HG02840 (cell line): ENCODE results near the gene NFATC1.
"Not testable (repeated sequence)": the region's sequence is repeated elsewhere in the genome, so short reads cannot be mapped to it uniquely, and the experiment has no call there.

ENCODE experiments used
- ATAC-seq: cut with Tn5 transposase; IDR thresholded peaks from one replicate; pipeline ENCODE4 v1.9.1; 2021; ENCODE audit warnings: mild to moderate bottlenecking, moderate library complexity, moderate number of reproducible peaks; ENCODE audit not compliant: unreplicated experiment, low FRiP score

The NFATC1 gene

DNA sequence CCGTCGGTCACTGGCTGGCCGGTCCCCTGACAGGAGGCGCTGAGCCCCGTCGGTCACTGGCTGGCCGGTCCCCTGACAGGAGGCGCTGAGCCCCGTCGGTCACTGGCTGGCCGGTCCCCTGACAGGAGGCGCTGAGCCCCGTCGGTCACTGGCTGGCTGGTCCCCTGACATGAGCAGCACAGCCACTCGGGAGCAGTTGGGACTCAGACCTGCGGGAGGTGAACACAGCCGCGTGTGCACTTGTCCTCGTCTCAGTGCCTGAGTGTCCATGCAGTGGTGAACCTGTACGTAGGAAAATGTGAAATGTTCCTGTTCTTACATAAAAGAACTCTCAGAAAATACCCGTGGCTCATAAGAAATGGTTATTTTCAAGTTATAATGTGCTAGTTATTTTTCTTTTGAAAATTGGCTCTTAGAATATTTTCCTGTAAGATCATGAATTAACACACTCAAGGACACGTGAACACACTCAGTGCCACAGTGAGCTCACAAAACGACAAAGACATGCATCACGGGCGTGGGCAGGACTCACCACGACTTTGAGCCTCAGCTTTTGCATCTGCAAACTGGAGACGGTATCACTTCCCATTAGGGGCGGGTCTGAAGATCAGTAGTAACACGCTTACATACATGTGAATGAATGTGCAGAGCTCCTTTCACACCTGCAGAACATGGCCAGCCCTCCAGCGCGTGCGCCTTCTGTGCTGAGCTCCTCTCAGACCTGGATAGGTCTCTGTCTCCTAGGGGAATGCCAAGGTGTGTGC lies 21.1 kb upstream of the NFATC1 start:
- peak; percentile 86 for ATAC-seq

DNA sequence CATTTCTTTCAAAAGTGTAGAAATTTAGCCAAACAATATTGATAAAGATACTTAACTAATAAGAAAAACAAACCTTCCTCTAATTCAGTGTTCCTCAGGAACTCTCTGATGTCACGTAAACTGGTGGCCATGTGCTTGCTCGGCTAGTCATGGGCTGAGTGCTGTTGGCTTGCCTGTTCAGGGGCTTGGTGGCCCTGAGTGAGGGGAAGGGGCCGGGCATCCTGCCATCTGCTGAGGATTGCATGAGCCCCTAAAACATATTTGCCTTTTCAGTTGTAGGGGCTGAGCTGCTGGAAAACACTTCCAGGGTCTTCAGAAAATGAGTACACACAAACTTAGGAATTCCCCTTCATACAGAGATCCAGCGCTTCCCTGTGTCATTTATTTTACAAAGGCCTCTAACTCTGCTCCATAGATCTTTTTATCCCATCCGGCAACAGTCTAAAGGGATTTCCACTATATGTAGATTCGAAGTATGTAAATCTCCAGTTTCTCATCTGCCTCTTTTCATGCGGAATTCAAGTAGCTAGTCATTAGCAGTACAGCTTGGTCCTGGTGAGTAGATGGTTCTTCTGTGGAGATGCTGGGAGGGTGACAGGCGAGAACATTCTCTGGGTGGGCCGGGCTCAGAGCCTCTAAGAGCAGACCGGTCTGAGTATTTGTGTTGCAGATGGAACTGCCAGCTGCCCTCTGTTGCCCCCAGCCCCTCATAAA lies 20.1 kb upstream of the NFATC1 start:
- no peak for ATAC-seq

DNA sequence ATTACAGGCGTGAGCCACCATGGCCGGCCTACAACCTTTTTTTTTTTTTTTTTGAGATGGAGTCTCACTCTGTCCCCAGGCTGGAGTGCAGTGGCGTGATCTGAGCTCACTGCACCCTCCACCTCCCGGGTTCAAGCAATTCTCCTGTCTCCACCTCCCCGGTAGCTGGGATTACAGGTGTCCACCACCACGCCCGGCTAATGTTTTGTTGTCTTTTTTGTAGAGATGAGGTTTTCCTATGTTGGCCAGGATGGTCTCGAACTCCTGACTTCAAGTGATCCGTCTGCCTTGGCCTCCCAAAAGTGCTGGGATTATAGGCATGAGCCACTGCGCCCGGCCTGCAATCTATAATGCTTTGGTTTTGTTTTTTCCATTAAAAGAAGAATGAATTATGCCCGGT lies 19.1 kb upstream of the NFATC1 start:
- ATAC-seq, result not testable (repeated sequence)

DNA sequence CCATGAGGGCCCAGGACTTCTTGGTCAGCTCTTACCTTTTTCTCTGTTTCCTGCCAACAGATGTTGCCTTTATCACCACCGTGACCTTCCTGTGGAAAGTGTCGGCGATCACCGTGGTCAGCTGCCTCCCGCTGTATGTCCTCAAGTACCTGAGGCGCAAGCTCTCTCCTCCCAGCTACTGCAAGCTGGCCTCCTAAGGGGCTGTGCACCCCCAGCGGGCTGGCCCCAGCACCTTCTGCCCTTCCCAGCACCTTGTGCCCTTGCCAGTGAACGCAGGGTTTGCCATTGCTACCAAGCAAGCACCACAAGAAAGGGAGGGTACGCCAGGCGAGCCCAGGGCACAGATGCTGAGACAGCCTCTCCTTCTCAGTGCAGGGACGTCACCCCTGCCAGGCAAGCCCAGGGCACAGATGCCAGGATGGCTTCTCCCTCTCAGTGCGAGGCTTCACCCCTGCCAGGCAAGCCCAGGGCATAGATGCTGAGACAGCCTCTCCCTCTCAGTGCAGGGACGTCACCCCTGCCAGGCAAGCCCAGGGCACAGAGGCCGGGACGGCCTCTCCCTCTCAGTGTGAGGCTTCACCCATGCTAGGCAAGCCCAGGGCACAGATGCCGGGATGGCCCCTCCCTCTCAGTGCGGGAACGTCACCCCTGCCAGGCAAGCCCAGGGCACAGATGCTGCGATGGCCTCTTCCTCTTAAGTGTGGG lies 18.4 kb upstream of the NFATC1 start:
- ATAC-seq, result no peak

DNA sequence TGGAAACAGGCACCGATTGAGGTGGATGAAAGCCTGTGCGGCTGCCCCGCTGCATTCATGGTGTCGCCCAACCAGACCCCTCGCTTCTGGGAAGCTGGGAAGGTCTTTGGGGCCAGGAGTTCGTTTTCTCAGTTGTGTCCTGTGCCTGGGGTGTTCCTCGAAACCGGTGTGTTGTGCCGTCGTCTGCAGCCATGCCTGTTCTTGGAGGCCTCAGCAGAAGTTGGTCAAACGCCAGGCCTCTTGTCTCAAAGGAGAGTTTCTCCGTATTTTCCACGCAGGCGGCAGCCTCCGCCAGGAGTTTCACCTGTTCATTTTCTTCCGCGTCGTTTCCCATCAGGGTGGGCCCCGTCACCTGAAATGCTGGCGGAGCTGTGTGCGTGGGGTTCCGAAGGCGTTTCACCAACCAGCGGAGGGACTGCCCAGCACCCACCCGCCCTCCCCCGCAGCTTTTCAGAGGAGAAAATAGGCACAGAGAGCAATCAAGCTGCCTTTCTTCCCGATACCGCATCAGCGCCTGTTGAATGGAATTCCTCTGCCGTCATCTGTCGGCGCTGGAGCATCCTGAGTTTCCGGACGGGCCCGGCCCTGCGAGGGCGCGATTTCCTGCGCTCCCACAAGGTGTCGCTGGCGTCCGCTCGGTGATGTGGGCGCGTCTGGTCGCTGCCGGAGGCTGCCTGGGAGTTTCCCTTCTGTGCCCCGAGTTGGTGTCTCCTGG lies 17.0 kb upstream of the NFATC1 start:
- no peak for ATAC-seq

DNA sequence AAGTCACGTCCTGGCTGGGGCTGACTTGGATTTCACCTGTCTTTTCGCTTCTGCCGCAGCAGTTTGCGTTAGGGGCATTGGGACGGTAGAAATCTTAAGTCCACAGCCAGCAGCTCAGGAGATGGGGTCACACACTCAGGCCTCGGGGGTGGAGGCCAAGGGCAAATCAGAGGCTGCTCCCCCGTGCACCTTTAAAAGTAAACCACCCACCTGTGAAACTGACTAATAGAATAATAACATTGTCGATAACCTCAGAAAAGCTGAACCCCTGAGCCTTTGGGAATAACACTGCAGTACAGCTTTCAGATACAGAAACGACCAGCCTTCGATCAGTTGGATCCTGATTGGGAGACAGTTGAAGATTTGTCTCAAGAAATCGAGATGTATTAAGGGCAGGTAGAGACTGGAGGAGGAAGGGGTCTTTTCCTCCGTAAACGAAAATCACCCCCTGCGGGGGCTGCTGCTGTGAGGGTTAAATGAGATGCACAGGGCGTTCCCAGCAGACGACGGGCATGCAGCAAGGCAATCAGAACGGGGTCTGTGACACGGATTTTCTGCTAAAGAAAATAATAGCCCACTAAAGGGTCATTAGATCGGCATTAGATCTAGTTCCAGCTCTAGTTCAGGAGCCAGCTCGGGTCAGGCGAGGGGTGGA lies 16.4 kb upstream of the NFATC1 start:
- no peak for ATAC-seq

DNA sequence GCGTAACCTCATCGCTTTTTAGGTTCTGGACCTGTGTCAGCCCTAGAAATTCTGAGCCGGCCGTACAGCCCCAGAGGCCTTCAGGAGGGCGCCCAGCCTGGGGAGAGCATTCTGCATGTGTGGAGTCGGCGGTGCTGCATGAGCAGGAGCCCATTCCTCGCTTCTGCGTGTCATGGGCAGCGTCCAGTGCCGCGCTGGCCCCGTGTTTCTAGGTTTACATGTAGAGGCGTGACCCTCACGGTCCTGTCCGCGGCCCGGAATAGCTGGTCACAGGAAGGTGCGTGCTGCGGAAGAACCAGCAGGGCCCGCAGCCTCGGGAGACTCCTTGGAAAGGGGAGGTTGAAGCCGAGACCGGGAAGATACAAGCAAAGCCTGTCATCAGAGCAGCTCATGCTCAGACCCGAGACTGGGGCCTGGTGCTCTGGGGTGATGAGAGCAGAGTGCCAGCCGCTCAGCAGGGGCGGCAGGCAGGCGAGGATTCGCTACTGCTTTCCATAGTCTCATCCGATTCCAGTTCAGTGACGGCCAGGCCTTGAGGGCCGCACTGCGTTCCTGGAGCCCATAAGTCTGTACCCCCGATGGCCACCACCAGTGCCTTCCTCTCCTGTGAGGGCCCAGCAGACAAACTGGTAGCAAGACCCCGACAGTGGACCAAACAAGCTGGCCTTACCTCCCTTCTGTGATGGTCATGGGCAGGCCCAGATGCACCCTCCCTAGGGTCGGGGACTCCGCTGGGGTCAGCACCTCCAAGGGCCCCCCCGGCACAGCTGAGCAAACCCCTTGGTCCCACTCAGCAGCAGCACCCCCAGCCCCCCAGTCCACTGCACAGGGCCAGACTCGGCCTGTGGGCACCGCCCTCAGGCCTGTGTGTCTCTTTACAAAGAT lies 15.6 kb upstream of the NFATC1 start:
- ATAC-seq, result no peak

DNA sequence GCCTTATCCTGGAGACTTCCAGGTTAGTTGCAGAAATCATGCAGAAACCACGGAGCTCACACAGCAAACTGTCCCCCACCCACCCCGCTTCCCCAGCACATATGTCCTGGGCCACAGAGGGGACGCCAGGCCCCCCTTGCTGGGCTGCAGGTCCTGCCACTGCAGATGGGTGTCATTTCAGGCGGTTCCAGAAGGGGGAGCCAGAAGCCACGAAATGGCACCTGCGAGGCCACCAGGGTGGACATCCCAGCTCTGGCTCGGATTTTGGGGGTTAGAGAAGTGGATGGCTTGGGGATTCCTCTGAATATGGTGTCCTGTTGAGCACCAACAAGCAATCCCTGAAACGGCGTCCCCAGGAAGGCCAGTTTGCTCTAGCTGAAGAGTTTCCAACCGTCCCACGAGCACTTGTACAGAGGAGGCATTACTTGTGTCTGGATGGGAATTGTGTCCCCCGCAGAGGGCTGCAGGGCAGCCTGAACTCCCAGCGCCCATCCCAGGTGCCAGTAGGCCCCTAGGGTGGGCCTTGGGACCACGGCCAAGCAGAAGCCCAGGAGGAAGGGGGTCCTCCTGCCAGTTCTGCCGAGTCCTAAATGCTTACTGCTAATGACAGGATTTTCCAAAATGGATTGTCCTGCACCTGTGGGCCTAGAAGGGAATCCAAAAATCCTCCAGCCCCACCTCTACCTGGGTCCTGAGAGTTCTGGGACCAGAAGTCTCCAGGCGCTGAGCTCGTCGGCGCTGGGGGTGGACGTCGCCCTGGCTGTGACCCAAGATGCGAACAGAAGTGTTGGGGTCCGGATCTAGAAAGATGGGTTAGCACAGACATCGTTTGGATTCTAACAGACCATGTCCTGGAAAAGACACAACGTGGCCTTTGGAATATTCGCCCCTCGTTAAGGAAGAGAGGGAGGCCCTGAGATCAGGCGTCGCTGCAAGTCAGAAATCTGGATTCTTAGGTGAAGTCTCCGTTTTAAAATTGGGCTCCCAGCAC lies 14.6 kb upstream of the NFATC1 start:
- ATAC-seq, result no peak

DNA sequence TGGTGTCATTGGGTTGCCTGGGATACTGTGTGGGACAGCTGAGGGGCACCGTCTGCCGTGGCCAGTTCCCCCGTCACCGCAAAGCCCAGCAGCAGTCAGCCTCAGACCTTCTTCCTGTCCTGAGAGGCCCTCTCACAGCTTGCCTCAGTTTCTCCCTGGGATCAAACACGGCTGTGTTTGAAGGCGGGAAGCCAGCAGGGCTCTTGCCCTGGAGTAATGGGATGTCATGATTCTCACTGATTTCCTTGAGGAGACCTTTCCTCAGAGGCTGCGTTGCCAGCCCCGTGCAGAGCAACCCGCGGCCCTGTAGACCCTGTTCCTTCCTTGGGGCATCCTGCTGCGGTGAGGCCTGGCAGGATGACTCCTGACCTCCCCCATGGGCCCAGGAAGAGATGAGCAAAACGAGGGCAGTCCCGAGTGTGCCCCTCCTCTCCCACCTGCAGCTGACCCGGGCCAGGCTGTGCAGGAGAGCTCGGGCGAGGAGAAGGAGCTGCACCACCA lies 13.9 kb upstream of the NFATC1 start:
- no peak for ATAC-seq

DNA sequence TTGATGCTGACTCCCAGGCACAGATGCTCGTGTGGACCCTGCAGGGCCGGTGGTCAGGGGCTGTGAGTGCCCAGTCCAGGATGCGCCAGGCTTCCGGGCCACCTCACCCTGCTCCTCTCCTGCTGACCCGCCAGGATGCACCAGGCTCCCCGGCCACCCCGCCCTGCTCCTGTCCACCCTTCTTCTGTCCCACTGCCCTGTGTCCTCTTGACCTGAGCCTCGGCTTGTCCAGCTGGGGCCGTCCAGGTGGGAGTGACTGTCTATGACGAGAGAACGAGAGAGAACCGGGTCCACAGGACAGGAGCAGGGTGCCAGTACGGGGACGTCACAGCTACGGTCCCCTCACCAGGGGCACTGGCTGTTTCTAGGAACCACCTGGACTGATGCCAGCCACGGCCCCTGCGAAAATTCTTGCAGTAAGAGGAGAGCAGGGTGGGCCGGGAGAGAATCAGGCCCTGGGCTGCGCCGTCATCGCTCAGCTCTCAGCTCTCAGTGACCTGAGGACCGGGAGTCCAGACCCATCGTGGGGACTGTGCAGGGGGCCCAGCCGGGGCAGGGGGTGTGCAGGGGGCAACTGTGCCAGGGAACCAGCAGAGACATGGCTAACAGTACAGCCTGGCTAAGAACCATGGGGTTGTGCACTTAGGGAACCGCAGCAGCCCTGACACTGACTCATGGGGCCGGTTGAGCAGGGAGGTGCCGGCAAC lies 12.9 kb upstream of the NFATC1 start:
- no peak for ATAC-seq

DNA sequence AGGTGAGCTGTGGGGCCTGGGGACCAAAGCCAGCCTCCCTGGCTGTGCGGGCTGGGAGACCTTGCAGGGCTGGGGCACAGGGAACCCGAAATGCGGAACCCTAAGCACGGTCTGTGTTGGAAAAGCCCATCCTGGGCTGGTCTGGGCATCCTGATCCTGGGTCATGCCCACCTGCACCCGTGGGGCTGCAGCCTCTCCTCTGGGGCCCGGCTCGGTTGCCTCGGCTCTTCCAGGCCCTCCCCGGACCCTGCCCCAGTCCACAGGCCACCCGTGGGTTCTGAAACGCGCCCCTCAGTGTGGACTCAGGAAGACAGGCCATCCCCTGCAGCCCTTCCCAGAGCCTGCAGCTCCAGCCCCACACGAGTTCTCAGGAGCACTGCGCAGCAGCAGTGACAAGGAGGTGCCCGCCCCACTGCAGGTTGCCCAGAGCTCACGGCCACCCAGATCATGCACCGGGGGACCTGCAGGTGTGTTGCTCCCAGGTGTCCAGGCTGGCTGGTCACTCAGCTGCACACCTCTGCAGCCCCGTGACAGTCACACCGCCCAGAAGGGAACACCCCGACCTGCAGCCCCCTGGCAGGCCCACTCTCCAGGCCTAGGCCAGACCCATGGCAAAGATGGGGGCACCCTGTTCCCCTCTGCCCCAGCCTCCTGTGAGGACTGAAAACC lies 12.2 kb upstream of the NFATC1 start:
- no peak for ATAC-seq

DNA sequence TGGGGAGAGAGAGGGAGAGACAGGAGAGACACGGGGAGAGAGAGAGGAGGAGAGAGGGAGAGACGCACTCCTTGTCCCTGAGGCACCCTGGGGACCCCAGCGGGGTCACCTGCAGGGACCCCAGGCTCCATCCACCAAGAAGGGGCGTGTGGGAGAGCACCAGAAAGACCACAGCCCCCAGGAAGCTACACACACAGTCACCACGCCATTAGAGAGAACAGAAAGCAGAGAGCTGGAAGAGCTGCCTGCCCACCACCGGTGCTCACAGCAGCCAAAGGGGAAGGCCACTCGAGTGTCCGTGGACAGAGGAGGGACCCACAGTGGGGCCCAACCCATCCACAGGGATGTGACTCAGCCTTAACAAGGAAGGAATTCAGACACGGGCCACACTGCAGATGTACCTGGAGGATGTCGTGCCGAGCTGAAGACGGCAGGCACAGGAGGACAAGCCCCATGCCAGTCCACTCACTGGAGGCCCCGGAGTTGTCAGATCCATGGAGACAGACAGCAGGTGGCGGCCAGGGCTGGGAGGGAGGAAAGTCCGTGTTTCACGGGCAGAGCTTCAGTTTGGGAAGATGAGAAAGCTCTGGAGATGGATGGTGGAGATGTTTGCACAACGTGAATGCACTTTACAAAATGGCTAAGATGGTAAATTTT lies 11.5 kb upstream of the NFATC1 start:
- no peak for ATAC-seq

DNA sequence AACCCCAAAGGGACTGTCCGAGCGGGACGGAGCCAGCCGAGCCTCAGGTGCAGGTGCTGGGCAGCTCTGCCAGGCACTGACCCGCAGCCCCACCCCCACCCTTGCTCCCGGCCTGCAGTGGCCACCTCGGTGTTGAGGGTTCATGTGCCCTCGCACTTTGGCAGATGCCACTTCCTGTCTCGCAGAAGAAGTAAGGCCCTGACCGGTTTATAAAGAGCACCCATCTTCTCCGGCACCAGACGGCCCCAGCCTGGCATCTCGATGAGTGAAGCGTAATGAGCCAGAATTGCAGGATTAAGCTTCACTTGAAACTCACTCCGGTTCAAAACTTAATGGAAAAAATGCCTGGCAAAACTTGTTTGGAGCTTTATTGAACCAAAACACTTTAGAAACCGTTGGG lies 10.9 kb upstream of the NFATC1 start:
- no peak for ATAC-seq

DNA sequence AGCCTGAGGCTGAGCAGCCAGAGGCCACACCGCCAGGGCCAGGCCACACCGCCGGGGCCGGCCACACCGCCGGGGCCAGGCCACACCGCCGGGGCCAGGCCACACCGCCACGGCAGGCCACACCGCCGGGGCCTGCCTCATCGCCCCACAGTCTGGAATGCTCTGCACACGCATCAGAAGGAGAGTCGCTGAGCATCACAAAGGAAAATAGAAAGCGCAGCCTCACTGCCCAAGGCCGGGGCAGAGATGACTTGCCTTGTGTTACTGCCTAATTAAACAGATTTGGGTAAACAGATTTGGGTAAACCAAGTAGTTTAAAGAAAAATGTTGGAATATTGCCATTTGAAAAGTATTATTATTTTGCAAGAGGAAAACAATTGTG lies 10.4 kb upstream of the NFATC1 start:
- ATAC-seq, result no peak

DNA sequence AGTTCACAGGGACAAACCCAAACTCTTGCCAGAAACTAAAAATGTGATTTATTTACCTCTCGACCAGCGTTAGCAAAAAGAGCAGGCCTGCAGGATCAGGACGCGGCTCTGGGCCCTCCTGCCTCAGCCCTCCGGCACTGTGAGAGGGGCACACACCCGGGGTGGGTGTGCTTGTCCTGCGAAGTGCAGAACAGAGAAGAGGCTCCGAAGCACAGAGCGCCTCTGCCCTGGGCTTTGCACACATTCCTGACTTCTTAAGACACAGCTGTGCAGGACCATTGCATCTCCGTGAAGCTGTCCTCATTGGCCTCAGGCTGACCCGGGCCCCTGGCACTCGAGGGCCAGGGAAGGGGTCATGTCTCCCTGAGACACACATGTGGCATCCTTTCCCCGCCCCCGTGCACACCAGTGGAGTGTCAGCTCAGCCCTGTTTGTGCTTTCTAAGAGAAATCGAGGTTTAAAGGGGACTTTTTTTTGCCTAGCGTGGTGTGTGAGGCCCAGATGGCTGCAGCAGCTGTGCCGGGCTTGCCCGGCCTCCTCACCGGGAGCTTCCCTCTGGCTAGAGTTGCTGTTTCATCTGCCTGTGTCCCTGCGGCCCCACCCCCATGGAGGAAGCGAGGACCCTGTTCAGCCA lies 9.9 kb upstream of the NFATC1 start:
- ATAC-seq, result no peak

DNA sequence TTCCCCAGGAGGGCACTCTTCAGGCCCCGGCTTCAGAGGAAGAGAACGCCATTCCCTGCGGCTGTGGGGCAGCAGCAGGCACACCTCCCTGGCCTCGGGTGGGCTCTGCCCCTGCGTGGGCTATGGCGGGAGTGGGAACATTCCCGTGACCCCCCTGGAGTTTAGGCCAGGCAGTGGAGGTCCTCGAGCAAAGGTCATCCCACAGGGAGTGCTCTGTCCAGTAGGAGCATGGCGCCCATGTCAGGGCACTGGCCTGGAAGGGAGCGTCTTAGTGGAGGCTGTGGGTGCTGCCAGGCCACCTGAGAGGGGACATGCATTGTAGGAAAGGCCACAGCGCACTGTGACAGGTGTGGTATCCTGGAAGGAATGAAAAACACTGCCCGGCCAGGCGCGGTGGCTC lies 9.2 kb upstream of the NFATC1 start:
- ATAC-seq, result no peak
